Cortex of kidney (tissue), 1 donor: ENCODE measurements around the gene NYAP2.

Experiments used
- DNase-seq: peaks from one replicate; lab custom pipeline; 2025; lab: John Stamatoyannopoulos, UW

The NYAP2 gene

DNA sequence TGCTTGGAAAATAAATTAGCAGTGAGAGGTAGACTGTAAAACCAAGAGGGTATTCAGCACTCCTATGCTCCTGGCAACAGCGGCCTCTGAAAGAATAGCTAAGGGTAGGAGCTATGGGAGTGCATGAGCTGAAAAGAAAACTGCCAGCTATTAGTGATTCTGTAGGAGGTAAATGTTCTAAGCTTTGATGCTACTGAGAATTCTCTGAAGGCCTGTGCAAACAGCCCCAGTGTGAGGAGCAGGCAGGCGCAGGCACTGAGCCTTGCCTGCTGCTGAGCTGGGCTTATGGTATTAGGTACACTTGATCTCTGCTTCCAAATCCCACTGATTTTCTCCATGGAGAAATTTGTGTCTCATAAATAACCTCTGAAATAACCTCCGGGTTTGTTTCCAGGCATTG is 86.7 kb downstream of the NYAP2 start:
- no peak for DNase-seq

DNA sequence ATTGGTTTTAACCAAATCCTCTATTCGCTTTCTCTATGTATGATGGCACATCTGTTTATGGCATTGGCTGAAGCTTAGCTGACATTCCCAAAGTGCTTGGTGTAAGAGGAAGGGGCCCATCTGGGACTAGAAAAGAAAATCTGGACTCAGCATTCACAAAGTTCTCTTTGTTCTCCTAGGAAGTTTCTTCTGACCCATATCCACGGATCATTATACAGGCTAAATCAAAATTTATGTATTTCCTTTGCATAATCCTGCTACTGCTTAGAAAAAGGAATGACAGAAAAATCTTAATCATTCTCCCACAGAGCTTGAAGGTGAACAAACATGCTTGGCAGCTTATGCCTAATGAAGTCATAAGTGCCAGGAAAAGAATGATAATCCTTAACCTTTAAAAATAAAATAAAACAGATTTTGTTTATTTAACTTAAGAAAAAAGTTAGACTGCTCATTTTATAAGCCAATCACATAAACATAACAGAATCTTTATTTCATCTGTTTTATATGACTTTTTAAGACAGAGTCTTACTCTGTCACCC is 88.4 kb downstream of the NYAP2 start:
- no peak for DNase-seq

DNA sequence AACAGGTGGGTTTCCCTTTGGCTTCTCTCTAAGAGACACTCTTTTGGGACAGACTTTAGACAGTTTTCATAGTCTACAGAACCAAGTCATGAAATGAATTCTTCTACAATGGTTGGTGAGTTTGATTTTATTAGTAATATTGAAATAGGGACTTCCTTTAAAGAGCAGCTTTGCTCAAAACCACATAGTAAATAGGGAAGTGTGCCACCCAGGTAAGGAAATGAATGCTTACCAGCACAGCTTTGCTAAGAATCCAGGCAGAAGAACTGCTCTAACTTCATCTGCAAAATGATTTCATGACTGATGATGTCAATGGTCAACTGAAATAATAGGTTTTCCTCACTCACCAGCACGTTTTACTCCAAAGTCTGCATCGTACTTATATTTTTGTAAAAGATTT is 89.2 kb downstream of the NYAP2 start:
- DNase-seq, result no peak

DNA sequence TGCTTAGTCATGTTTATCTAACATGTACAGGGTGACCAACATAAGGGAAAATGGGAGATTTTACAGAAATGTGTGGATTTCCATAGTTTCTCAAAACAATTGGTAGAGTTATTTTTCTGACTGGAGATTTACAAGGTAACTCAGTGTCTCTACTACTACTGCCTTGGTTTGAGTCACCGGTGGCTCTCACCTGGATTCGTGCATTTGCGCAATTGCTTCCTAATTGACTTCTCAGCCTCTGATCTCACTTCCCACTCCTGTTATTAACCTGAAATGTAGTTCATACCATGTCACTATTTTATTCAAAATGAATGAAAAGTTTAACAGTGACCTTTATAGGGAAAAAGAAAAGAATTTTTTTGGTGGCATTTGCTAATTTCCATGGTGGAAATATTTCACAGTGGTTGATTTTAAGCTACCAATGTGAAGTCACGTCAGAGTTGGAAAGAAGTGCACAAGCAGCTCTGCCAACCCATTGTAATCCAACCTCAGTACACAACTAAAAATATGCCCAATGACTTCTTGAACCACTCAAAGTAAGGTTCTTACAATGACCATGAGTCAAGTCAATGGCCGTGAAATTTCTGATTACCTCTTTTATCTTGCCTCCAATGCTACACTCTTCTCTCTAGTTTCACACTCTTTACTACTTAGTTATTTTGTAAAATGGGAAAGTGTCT is 94.0 kb downstream of the NYAP2 start:
- DNase-seq, result no peak

DNA sequence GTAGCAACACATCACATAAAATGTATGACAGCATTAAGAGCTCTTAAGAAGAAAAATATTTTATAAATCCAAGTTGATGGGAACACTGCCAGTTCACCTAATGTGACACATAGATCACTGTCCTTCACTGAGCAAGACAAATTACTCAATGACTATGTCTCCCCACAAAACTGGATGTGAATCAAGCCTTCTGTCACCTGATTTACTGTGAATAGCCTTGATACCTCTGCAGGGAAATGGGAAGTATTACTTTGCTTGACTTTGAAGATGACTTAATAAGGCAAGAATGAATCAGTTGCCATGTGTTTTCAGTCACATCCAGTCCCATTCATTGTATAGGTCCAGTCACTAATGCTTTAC is 94.6 kb downstream of the NYAP2 start:
- DNase-seq, result no peak

DNA sequence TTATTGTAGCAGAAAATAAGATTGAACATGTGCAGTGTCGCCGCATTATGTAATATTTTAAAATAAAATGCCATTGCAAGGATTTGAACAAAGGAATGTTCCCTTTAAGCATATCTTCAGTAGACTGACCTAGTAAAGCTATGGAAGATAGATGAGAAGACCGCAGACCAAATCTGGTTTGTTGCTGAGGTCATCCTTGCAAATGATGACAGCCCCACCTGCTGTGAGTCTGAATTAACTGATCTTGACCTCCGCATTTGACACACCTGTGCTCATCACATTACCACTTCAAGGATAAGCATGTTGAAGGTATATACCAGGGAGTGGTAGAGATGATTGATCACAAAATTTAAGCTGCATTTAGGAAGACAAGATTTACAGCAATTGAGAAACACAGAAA is 96.2 kb downstream of the NYAP2 start:
- no peak for DNase-seq

DNA sequence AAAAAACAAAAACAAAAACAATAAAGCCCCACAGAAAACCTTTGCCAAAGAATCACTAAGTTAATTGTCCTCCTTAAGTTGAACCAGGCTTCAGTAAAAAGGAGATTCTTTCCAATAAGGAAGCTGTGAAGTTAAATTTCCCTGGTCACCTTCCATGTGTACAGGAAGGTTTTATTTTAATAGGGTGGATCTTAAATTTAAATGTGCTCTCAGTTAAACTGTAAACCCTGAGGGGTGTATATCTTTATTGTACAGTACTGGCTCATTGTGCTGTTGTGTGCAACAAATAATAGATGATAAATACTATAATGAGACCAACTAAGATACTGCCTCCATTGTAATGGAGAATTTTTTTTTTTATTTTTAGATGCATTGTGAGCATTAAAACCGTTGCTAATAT is 97.1 kb downstream of the NYAP2 start:
- DNase-seq, result no peak

DNA sequence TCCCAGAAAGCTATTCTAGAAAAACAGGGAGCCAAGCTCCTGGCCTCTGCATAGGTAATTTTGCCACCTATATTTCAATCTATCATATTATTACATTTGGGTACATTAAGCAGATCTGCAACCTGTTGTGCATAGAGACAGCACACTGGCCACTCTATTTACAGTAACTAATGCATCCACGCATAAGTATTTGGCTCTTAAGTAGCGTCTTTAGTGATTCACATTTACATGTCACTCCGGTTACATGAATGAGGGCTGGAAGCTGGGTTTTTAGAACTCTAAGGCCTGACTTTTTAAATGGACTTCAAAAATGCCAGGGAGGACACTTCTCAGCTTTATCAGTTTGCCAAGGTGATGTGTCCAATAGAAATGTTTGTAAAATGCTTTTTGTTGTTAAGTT is 97.7 kb downstream of the NYAP2 start:
- DNase-seq, result no peak

DNA sequence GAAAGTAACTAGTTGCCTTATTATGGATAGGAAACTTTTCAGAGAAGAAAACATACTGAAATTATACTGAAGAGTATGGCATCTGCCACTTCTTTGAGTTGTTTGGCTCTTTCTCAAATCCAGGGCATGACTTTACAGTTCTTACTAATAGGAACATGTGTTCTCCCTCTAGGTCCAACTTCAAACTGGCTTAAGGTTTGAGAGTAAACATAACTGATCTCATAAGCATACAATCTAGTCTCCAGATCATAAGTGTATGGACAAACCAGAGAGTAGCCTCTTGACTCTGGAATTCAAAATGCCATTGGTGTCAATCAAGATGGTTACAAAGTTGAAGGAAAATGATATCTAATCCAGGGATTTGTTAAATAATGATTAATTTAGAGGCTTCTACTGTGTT is 101.5 kb downstream of the NYAP2 start:
- no peak for DNase-seq

DNA sequence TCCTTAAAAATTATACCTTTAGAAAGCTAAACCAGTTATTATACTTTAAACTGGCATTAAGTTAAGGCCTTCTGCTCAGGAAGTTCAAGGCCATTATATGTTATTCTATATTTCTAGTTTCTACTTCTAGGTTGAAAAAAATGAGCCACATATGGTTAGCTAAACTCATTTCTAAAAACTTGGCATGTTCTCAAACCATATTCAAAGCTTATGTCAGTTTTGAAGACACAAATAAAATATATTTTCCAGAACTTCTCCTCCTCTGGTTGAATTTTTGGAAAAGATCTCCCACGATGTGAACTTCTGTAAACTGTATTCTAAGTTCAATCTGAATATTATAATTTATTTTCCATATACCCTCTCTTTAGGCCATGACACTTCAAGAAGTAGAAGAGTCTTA is 103.5 kb downstream of the NYAP2 start:
- DNase-seq, result no peak

DNA sequence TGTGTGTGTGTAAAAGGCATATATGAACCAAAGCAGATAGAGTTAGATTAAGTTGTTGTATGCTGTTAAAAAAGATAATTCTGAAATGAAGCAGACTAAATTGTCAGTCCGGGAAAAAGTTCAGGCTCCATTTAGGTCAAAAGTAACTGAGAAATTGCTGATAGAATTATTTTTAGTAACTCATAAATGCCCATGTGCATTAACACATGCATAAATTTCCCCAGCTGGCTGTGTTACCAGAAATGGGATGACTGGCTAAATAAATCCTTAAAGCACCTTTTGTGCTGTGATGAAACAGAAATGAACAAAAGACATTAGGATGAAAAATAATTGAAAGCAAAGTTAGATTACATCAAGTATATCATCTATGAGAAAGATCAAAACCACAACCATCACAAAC is 111.3 kb downstream of the NYAP2 start:
- no peak for DNase-seq

DNA sequence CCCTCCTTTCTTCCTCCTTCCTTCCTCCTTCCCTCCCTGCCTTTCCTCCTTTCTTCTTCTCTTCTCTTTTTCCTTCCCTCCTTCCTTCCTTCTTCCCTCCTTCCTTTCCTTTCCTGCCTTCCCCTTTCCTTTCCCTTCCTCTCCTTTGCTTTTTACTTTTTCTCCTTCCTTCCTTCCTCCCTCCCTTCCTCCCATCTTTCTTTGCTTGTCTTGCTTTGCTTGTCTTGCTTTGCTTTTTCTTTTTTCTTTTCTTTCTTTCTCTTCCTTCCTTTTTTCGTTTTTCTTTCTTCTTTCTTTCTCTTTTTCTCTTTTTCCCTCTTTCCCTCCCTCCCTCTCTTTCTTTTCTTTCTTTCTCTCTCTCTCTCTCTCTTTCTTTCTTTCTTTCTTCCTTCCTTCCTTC is 113.0 kb downstream of the NYAP2 start:
- DNase-seq, result no peak

DNA sequence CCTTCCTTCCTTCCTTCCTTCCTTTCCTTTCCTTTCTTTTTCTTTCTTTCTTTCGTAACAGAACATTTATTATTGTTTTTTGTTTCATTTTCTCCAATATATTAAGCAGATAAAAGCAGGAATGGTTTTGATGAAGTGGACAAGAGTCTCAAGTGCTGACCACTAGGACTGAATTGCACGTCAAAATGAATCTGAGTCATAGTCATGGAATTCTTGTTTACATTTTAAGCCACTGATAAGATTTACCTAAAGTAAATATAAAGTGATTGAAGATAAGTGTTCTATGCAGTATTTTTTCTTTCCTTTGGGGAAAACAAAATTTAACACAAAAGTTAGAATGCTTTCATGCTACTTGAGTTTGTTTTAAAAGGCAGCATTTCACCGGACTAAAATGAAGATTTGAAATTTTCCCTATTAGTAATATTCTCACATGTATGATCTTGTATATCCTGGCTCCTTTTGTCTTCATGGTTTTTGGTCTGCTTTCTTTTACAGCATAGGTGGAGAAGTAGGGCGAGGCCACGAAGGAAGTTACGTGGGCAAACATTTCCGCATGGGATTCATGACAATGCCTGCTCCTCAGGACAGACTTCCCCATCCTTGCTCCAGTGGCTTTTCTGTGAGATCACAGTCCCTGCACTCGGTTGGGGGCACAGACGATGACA is 113.5 kb downstream of the NYAP2 start:
- no peak for DNase-seq

DNA sequence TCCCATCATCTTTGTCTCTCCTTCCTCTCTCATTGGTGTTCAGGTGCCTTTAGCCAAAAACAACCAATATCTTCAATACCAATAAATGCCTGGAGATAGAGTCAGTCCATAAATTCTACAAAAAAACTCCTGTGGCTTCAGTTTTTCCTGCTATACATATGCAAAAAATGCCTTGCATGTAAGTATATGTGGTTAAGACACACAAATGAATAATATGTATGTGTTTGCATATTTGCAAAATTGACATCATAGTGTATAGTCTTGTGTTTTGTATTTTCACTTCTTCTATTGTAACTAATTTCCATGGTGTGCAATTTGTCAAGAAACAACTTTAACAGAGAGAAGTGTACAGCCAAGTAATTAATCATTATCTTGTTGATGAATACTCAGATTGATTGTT is 115.5 kb downstream of the NYAP2 start:
- DNase-seq, result no peak

DNA sequence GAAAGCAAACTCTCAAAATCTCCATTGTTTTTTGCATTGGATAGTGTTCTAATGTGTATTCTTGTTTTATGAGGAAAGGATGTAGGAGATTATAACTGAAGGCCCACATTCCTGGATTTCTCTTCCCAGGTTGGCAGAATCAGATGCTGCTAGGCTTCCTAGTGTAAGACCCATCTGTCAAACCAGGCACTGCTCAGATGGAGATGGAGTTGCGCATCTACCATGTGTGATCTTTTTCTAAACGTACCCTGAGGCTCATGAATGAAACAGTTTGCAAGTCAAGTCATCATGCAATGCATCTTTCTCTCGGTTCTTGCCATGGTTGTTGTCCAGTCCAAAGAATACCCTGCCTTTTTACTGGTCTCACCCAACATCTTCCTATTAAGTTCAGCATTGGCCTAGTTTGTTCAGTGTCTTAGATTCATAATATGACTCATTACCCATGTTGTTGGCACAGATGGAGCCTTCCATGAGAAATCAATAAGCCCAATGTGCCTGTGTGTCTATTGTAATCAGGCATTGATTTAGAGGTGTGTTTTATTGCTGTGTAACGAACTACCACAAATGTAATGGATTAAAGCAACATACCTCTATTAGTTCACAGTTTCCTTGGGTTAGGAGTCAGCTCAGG is 127.4 kb downstream of the NYAP2 start:
- no peak for DNase-seq

DNA sequence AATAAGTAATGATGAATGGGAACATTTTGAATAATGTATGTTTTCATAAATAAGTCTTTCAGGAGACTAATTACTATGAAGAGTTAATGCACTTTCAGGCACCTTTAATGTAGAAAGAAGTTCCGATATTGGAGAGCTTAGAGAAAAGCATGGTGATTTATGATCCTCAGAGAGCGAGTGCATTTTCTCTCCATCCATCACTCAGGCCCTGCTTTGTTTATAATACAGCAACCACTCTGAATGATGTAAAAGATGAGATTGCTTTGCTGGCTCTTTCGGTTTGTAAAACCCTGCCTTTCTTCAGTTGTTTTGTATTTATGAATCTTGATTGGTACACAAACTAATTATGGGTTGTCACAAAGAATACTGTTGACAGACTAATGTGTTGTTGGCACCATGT is 132.0 kb downstream of the NYAP2 start:
- DNase-seq, result no peak

DNA sequence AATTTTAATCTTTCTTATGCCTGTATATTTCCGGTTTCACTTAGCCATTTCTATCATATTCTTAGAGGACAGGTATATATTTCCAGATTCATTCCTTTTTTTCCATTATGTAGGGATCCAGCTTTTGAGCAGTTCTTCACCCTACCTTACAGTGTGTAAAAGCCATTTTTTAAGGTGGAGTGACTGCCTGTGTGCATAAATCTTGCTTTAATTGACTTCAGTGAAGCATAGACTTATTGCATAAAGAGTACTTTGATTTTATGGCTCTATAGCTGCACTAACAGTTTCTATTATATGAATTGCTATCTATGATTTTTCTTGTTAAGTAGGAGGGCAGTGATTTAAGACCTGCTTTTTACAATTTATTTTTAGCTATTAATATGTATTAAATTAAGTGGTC is 132.6 kb downstream of the NYAP2 start:
- DNase-seq, result no peak

DNA sequence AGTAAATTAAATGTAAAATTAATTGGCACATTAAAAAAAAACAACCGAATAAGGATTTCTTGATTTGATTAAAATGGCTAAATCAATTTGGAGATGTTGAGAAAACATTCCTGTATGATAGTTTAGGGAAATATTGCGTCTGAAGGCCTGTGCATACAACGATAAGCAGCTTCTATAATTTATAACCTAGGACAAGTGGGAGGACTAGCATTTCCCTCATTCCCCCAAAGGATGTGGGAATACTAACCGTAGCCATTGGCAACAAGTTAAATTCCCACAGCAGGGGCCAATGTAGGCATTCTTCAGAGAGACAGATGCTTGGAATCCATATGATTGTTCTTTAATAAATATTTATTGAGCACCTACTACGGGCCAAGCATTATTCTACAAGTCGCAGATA is 134.5 kb downstream of the NYAP2 start:
- no peak for DNase-seq

DNA sequence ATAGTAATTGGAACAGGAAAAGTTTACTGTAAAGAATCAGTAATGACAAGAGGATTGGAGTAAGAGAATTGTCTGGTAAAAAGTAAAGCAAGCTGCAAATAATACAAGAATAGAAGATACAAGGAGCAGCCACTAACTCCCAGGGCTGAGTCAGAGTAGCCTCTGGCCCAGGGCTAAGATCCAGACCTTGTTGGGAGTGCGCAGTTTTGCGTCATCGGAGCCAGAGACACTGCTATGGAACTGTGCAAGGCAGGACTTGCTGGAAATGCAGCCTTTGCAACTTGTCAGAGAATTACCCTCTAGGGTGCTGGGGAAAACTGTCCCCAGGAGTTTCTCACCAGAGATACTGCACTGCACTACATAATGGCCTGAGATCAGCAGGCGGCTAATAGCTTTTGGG is 135.2 kb downstream of the NYAP2 start:
- DNase-seq, result no peak

DNA sequence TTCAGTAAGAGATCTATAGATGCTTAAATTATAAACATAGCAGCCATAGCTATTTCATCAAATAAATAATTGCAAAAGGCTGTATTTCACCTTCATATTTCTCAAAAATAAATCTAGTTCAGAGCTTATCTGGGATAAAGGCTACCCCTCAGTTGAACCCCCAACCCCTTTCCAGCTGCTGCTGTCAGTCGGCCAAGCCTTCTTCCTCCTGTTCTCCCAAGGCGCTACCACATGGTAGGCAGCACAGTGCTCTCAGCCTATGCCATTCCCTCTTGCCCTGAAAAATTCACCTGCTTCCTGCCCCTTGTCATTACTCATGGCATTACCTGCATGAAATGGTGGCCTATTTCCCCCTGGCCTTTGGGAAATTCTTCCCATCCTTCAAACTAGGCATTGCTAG is 136.5 kb downstream of the NYAP2 start:
- DNase-seq, result no peak

DNA sequence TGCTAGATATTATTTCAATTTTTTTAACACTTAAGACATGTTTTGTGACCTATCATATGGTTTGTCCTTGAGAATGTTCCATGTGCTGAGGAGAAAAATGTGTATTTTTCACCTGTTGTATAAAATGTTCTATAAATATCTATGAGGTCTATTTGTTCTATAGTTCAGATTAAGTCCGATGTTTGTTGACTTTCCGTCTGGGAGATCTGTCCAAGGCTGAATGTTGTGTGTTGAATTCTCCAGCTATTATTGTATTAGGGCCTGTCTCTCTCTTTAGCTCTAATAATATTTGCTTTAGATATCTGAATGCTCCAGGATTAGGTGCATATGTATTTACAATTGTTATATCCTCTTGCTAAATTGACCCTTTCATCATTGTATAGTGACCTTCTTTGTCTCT is 144.1 kb downstream of the NYAP2 start:
- DNase-seq, result no peak

DNA sequence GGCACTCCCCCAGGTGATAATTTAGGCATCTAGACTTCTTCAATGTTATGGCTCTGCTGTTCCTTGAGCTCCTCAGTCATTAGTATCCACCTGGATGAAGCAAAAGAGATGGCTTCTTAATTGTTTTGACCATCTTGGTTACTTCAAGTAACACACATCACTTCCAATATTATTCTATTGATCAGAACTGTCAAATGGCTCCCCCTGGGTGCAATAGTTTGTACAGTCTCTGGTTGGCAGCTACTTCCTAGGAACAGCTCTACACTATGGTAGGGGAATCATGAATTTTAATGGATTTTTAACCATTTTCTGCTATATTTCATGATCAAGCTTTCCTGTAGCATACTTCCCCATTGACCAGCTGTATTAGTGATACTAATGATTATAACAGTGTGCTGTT is 157.0 kb downstream of the NYAP2 start:
- no peak for DNase-seq

DNA sequence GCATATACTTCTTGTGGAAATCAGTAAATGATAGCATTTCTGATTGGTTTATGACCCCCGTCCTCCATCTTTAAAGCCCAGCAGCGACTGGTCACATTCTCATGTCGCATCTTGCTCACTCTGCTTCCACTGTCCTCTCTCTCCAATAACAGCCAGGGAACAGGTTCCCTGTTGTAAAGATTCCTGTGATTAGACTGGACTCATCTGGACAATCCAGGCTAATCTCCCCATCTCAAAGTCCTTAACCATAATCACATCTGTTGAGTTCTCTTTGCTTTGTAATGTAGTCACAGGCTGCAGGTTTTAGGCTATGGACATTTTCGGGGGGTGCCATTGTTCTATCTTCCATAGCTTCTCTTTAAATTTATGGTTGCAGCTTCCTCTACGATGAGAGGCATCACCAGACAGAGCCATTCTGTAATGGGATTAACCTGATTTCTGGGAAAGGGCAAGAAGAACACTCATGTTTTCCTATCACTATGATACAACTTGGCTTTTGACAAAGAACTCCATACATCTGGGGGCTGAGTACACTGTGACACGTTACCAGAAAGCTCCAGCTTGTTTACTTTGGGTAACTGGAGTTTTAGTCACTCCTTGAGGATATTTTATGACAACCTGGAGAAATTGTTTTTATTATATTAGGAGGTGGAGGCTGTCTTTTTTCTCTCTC is 159.0 kb downstream of the NYAP2 start:
- DNase-seq, result no peak
